WTC11 (cell line): ENCODE results near the gene IGSF1. TPM values are rescaled to one million over a fixed set of nuclear protein-coding genes. Genes with fewer than 3 reads are reported as not detected.

Experiments
- ATAC-seq: fragments of 200-7000 bp; cut with Tn5 transposase; 2 replicates; pipeline ENCODE4 v1.10.0; 2021; ENCODE audit warnings: mild to moderate bottlenecking, moderate library complexity
- CTCF ChIA-PET: fragments of 300-600 bp; sonication (Branson Sonifier 250); formaldehyde crosslinking; loops from one replicate; lab custom pipeline; 2021; ENCODE audit warnings: antibody characterized with exemption; lab: Charles Lee
- POLR2A ChIA-PET: fragments of 350-600 bp; sonication (Branson Sonifier 250); formaldehyde crosslinking; loops from one replicate; lab custom pipeline; 2021; ENCODE audit warnings: antibody characterized with exemption; lab: Charles Lee
- DNase-seq: peaks from one replicate; pipeline ENCODE4 v3.0.0; 2021; ENCODE audit warnings: low spot score
- H3K27ac Mint-ChIP-seq: 2 replicates; pipeline ENCODE4 v1.8.0; 2021; ENCODE audit warnings: mixed read lengths
- H3K27me3 Mint-ChIP-seq: 2 replicates; pipeline ENCODE4 v1.8.0; 2021; ENCODE audit warnings: low read depth, mild to moderate bottlenecking, moderate library complexity, mixed read lengths
- H3K36me3 Mint-ChIP-seq: 2 replicates; pipeline ENCODE4 v1.8.0; 2021; ENCODE audit warnings: mixed read lengths
- H3K4me1 Mint-ChIP-seq: 2 replicates; pipeline ENCODE4 v1.8.0; 2022; ENCODE audit warnings: mixed read lengths
- H3K4me3 Mint-ChIP-seq: 2 replicates; pipeline ENCODE4 v1.8.0; 2021; ENCODE audit warnings: mild to moderate bottlenecking, moderate library complexity, mixed read lengths
- H3K9me3 Mint-ChIP-seq: 2 replicates; pipeline ENCODE4 v1.8.0; 2021; ENCODE audit warnings: mixed read lengths
- CREB1 ChIP-seq: sonication (generic); formaldehyde crosslinking; IDR thresholded peaks from 2 replicates; pipeline ENCODE4 v1.8.0; 2023; ENCODE audit warnings: mild to moderate bottlenecking, missing genetic modification reagents
- ELF4 ChIP-seq: sonication (generic); formaldehyde crosslinking; IDR thresholded peaks from 2 replicates; pipeline ENCODE4 v1.8.1; 2022; ENCODE audit warnings: low read depth, mild to moderate bottlenecking, moderate library complexity, missing genetic modification reagents
- EMX1 ChIP-seq: fragments of 250-450 bp; sonication (Bioruptor Pico); IDR thresholded peaks from 2 replicates; pipeline ENCODE4 v1.8.0; 2021; ENCODE audit warnings: mild to moderate bottlenecking
- ESRRA ChIP-seq: sonication (generic); formaldehyde crosslinking; IDR thresholded peaks from 2 replicates; pipeline ENCODE4 v1.8.1; 2022; ENCODE audit warnings: mild to moderate bottlenecking, missing genetic modification reagents, borderline replicate concordance
- GABPB1 ChIP-seq: sonication (generic); formaldehyde crosslinking; IDR thresholded peaks from 2 replicates; pipeline ENCODE4 v1.8.1; 2023; ENCODE audit warnings: mild to moderate bottlenecking, missing genetic modification reagents
- GTF2I ChIP-seq: fragments of 250-450 bp; sonication (Bioruptor Pico); conservative IDR thresholded peaks from 2 replicates; pipeline ENCODE4 v1.4.0; 2021; ENCODE audit warnings: mild to moderate bottlenecking
- MXD4 ChIP-seq: fragments of 250-450 bp; sonication (Bioruptor Pico); IDR thresholded peaks from 2 replicates; pipeline ENCODE4 v1.8.0; 2021; ENCODE audit warnings: mild to moderate bottlenecking, moderate library complexity, borderline replicate concordance
- NFYB ChIP-seq: sonication (generic); formaldehyde crosslinking; conservative IDR thresholded peaks from 2 replicates; pipeline ENCODE4 v1.8.0; 2022; ENCODE audit warnings: low read depth, missing genetic modification reagents
- OVOL2 ChIP-seq: fragments of 250-450 bp; sonication (Bioruptor Pico); IDR thresholded peaks from 2 replicates; pipeline ENCODE4 v1.9.0; 2021; ENCODE audit warnings: mild to moderate bottlenecking, borderline replicate concordance
- TCF7 ChIP-seq: sonication (generic); formaldehyde crosslinking; IDR thresholded peaks from 2 replicates; pipeline ENCODE4 v1.8.0; 2022; ENCODE audit warnings: mild to moderate bottlenecking, low read depth, missing genetic modification reagents, moderate library complexity
- TP53 ChIP-seq: sonication (generic); formaldehyde crosslinking; IDR thresholded peaks from 2 replicates; pipeline ENCODE4 v1.8.1; 2023; ENCODE audit warnings: mild to moderate bottlenecking, missing genetic modification reagents
- ZNF121 ChIP-seq: sonication (generic); formaldehyde crosslinking; IDR thresholded peaks from 2 replicates; pipeline ENCODE4 v1.8.0; 2023; ENCODE audit warnings: missing genetic modification reagents
- ZNF219 ChIP-seq: sonication (generic); formaldehyde crosslinking; IDR thresholded peaks from 2 replicates; pipeline ENCODE4 v1.8.0; 2023; ENCODE audit warnings: missing genetic modification reagents, mild to moderate bottlenecking, borderline replicate concordance
- ZNF263 ChIP-seq: sonication (generic); formaldehyde crosslinking; IDR thresholded peaks from 2 replicates; pipeline ENCODE4 v1.8.1; 2022; ENCODE audit warnings: low read depth, mild to moderate bottlenecking, moderate library complexity, missing genetic modification reagents
- ZNF416 ChIP-seq: fragments of 250-450 bp; sonication (Bioruptor Pico); IDR thresholded peaks from 2 replicates; pipeline ENCODE4 v1.9.0; 2021; ENCODE audit warnings: mild to moderate bottlenecking, inconsistent platforms
- total RNA-seq: library from RNA; stranded (reverse); gene quantifications from 3 replicates; pipeline ENCODE4 v1.2.3, GENCODE V29; 2021
- TF ChIP-seq, protein P1 (sequence below): sonication (generic); formaldehyde crosslinking; IDR thresholded peaks from 2 replicates; pipeline ENCODE4 v1.8.0; 2022; ENCODE audit warnings: missing genetic modification reagents
- TF ChIP-seq, protein P2 (sequence below): sonication (generic); formaldehyde crosslinking; IDR thresholded peaks from 2 replicates; pipeline ENCODE4 v1.8.1; 2023; ENCODE audit warnings: mild to moderate bottlenecking, missing genetic modification reagents
- TF ChIP-seq, protein P3 (sequence below): fragments of 250-450 bp; sonication (Bioruptor Pico); IDR thresholded peaks from 2 replicates; pipeline ENCODE4 v1.8.0; 2021; ENCODE audit warnings: mild to moderate bottlenecking
- TF ChIP-seq, protein P4 (sequence below): sonication (generic); formaldehyde crosslinking; IDR thresholded peaks from 2 replicates; pipeline ENCODE4 v1.8.1; 2023; ENCODE audit warnings: mild to moderate bottlenecking, missing genetic modification reagents
- TF ChIP-seq, protein P5 (sequence below): fragments of 250-450 bp; sonication (Bioruptor Pico); IDR thresholded peaks from 2 replicates; pipeline ENCODE4 v1.9.0; 2021; ENCODE audit warnings: mild to moderate bottlenecking
- TF ChIP-seq, protein P6 (sequence below): sonication (generic); formaldehyde crosslinking; IDR thresholded peaks from 2 replicates; pipeline ENCODE4 v1.8.0; 2023; ENCODE audit warnings: missing genetic modification reagents, mild to moderate bottlenecking, borderline replicate concordance

The IGSF1 gene
- total RNA-seq, 1 experiment from 2014 or later, result 16.2 TPM

DNA sequence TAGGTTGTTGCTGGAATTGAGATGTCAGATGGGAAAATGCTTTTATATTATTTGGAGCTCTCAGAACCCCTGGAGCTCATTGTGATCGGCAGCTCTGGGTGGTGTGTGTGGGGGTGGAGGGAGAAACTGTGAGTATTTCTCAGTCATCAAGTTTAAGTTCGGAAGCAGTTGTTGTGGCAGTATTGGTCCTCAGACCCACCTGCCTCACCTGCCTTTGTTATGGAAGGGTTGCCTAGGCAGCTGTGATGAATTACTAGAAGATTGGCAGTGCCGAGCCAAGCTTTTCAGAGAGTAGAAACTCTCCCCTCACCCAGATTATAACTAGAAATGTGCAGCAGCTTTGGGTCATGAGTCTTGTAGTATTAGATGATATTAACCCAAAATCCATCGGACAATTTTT lies 9.5 kb downstream of the IGSF1 start:
- Mint-ChIP-seq H3K27ac (no peak overlapping the region; the same call in 1 of the 2 replicates), H3K9me3 (no peaks in the 10 kb centered on the region), H3K36me3 (peaks cover 13% of the 10 kb centered on the region), H3K27me3 (no peaks in the 10 kb centered on the region), H3K4me1 (peaks cover 33% of the 10 kb centered on the region)
- POLR2A ChIA-PET, result interaction anchor here (0.7 to 2.0 kb wide), 2 partner anchors 9 to 16 kb away, joined by 4 to 8 read pairs; partner anchors contain the start of gene IGSF1
- no peak for DNase-seq
- TF ChIP-seq ZNF219 (CRISPR knock-in tag) (no peak), ZNF416 (CRISPR knock-in tag) (no peak), ZNF121 (CRISPR knock-in tag) (no peak), ELF4 (CRISPR knock-in tag) (no peak)
- TF ChIP-seq, protein P1, sequence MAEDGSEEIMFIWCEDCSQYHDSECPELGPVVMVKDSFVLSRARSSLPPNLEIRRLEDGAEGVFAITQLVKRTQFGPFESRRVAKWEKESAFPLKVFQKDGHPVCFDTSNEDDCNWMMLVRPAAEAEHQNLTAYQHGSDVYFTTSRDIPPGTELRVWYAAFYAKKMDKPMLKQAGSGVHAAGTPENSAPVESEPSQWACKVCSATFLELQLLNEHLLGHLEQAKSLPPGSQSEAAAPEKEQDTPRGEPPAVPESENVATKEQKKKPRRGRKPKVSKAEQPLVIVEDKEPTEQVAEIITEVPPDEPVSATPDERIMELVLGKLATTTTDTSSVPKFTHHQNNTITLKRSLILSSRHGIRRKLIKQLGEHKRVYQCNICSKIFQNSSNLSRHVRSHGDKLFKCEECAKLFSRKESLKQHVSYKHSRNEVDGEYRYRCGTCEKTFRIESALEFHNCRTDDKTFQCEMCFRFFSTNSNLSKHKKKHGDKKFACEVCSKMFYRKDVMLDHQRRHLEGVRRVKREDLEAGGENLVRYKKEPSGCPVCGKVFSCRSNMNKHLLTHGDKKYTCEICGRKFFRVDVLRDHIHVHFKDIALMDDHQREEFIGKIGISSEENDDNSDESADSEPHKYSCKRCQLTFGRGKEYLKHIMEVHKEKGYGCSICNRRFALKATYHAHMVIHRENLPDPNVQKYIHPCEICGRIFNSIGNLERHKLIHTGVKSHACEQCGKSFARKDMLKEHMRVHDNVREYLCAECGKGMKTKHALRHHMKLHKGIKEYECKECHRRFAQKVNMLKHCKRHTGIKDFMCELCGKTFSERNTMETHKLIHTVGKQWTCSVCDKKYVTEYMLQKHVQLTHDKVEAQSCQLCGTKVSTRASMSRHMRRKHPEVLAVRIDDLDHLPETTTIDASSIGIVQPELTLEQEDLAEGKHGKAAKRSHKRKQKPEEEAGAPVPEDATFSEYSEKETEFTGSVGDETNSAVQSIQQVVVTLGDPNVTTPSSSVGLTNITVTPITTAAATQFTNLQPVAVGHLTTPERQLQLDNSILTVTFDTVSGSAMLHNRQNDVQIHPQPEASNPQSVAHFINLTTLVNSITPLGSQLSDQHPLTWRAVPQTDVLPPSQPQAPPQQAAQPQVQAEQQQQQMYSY, result no peak
- TF ChIP-seq, all 79 proteins: peak for 0
- CTCF ChIA-PET, result interaction anchor here (0.9 kb wide), 1 partner anchor 87 kb away, joined by 3 read pairs; no protein-coding TSS in a partner anchor
- H3K4me3 Mint-ChIP-seq, result no peak overlapping the region
- 0 out of 2 replicates have a peak, but pooled peaks have one; percentile 23 for ATAC-seq

DNA sequence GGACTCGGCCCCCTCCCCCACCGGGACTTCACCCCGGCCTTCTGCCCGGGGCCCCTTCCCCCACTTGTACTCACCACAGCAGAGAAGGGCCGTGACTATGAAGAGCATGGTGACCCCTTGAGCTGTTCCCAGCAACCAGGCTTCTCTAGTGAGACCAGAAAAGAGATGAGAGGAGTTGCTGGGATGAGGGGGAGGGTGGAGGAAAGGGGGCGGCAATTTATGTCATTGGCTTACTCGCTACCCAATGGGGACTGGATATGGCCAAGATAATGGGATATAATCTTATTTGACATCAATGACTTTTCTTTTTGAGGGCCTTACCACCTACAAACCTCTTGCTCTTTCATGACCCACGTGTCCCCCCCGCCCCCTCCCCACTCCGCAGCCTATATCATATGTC lies 9.9 kb downstream of the IGSF1 start:
- peaks cover 33% of the 10 kb centered on the region for H3K4me1 Mint-ChIP-seq
- DNase-seq (no peak), ATAC-seq (no peak)
- no peak overlapping the region for H3K27ac Mint-ChIP-seq
- peaks cover 13% of the 10 kb centered on the region for H3K36me3 Mint-ChIP-seq
- ChIA-PET CTCF (interaction anchor here (0.8 to 0.9 kb wide), 2 partner anchors 87 to 211 kb away, joined by 3 read pairs; no protein-coding TSS in a partner anchor), POLR2A (interaction anchor here (0.7 to 2.0 kb wide), 2 partner anchors 10 to 15 kb away, joined by 4 to 8 read pairs; partner anchors contain the start of gene IGSF1)
- H3K4me3 Mint-ChIP-seq, result no peak overlapping the region
- H3K27me3 Mint-ChIP-seq, result no peaks in the 10 kb centered on the region
- H3K9me3 Mint-ChIP-seq, result no peaks in the 10 kb centered on the region
- TF ChIP-seq TCF7 (CRISPR knock-in tag) (no peak), ESRRA (CRISPR knock-in tag) (no peak), GTF2I (no peak), EMX1 (CRISPR knock-in tag) (no peak), NFYB (CRISPR knock-in tag) (no peak), MXD4 (CRISPR knock-in tag) (no peak), GABPB1 (CRISPR knock-in tag) (no peak), OVOL2 (CRISPR knock-in tag) (no peak), CREB1 (CRISPR knock-in tag) (no peak), TP53 (CRISPR knock-in tag) (no peak), ZNF263 (CRISPR knock-in tag) (no peak)
- TF ChIP-seq, protein P2, sequence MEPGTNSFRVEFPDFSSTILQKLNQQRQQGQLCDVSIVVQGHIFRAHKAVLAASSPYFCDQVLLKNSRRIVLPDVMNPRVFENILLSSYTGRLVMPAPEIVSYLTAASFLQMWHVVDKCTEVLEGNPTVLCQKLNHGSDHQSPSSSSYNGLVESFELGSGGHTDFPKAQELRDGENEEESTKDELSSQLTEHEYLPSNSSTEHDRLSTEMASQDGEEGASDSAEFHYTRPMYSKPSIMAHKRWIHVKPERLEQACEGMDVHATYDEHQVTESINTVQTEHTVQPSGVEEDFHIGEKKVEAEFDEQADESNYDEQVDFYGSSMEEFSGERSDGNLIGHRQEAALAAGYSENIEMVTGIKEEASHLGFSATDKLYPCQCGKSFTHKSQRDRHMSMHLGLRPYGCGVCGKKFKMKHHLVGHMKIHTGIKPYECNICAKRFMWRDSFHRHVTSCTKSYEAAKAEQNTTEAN (CRISPR knock-in tag), result no peak
- TF ChIP-seq, protein P3, sequence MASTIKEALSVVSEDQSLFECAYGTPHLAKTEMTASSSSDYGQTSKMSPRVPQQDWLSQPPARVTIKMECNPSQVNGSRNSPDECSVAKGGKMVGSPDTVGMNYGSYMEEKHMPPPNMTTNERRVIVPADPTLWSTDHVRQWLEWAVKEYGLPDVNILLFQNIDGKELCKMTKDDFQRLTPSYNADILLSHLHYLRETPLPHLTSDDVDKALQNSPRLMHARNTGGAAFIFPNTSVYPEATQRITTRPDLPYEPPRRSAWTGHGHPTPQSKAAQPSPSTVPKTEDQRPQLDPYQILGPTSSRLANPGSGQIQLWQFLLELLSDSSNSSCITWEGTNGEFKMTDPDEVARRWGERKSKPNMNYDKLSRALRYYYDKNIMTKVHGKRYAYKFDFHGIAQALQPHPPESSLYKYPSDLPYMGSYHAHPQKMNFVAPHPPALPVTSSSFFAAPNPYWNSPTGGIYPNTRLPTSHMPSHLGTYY, result no peak
- TF ChIP-seq, protein P4, sequence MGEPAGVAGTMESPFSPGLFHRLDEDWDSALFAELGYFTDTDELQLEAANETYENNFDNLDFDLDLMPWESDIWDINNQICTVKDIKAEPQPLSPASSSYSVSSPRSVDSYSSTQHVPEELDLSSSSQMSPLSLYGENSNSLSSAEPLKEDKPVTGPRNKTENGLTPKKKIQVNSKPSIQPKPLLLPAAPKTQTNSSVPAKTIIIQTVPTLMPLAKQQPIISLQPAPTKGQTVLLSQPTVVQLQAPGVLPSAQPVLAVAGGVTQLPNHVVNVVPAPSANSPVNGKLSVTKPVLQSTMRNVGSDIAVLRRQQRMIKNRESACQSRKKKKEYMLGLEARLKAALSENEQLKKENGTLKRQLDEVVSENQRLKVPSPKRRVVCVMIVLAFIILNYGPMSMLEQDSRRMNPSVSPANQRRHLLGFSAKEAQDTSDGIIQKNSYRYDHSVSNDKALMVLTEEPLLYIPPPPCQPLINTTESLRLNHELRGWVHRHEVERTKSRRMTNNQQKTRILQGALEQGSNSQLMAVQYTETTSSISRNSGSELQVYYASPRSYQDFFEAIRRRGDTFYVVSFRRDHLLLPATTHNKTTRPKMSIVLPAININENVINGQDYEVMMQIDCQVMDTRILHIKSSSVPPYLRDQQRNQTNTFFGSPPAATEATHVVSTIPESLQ (CRISPR knock-in tag), result no peak
- TF ChIP-seq, protein P5, sequence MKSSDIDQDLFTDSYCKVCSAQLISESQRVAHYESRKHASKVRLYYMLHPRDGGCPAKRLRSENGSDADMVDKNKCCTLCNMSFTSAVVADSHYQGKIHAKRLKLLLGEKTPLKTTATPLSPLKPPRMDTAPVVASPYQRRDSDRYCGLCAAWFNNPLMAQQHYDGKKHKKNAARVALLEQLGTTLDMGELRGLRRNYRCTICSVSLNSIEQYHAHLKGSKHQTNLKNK, result no peak
- TF ChIP-seq, protein P6, sequence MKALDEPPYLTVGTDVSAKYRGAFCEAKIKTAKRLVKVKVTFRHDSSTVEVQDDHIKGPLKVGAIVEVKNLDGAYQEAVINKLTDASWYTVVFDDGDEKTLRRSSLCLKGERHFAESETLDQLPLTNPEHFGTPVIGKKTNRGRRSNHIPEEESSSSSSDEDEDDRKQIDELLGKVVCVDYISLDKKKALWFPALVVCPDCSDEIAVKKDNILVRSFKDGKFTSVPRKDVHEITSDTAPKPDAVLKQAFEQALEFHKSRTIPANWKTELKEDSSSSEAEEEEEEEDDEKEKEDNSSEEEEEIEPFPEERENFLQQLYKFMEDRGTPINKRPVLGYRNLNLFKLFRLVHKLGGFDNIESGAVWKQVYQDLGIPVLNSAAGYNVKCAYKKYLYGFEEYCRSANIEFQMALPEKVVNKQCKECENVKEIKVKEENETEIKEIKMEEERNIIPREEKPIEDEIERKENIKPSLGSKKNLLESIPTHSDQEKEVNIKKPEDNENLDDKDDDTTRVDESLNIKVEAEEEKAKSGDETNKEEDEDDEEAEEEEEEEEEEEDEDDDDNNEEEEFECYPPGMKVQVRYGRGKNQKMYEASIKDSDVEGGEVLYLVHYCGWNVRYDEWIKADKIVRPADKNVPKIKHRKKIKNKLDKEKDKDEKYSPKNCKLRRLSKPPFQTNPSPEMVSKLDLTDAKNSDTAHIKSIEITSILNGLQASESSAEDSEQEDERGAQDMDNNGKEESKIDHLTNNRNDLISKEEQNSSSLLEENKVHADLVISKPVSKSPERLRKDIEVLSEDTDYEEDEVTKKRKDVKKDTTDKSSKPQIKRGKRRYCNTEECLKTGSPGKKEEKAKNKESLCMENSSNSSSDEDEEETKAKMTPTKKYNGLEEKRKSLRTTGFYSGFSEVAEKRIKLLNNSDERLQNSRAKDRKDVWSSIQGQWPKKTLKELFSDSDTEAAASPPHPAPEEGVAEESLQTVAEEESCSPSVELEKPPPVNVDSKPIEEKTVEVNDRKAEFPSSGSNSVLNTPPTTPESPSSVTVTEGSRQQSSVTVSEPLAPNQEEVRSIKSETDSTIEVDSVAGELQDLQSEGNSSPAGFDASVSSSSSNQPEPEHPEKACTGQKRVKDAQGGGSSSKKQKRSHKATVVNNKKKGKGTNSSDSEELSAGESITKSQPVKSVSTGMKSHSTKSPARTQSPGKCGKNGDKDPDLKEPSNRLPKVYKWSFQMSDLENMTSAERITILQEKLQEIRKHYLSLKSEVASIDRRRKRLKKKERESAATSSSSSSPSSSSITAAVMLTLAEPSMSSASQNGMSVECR (CRISPR knock-in tag), result no peak
